GM12878 (cell line): ENCODE data around the gene TRHDE.

Experiments
- CTCF ChIP-seq, 3 experiments: IDR thresholded peaks in 2 of 3; conservative IDR thresholded peaks in 1 of 3; 2 replicates each; pipeline ENCODE4 v1.5.1; 2011; ENCODE audit warnings: low read depth in 3 of 3, low read length in 3 of 3, mild to moderate bottlenecking in 3 of 3, control low read depth in 2 of 3, moderate library complexity in 2 of 3, inconsistent platforms in 1 of 3, mixed read lengths in 1 of 3; ENCODE audit not compliant: control insufficient read depth in 2 of 3, insufficient read depth in 1 of 3; ENCODE audit errors: extremely low read depth in 1 of 3
- ESRRA ChIP-seq: IDR thresholded peaks from 2 replicates; pipeline ENCODE4 v1.6.1; 2012; ENCODE audit warnings: mild to moderate bottlenecking, low read length, improper control_type of control experiment
- POLR2AphosphoS5 ChIP-seq: IDR thresholded peaks from 2 replicates; pipeline ENCODE4 v1.6.1; 2011; ENCODE audit warnings: mild to moderate bottlenecking, low read length, inconsistent platforms
- RAD21 ChIP-seq: IDR thresholded peaks from 2 replicates; pipeline ENCODE4 v1.6.1; 2011; ENCODE audit warnings: mild to moderate bottlenecking, low read depth, low read length, moderate library complexity; ENCODE audit not compliant: insufficient read depth
- SMC3 ChIP-seq: IDR thresholded peaks from 2 replicates; pipeline ENCODE4 v1.6.1; 2011; ENCODE audit warnings: low read length, improper control_type of control experiment, borderline replicate concordance
- ZNF274 ChIP-seq: IDR thresholded peaks from one replicate; pipeline ENCODE4 v1.8.0; 2011; ENCODE audit not compliant: insufficient read length, insufficient read depth
- TF ChIP-seq, protein P1 (sequence below): IDR thresholded peaks from 2 replicates; pipeline ENCODE4 v1.6.1; 2012; ENCODE audit warnings: low read depth, low read length, improper control_type of control experiment
- TF ChIP-seq, protein P2 (sequence below): IDR thresholded peaks from 2 replicates; pipeline ENCODE4 v1.6.1; 2012; ENCODE audit warnings: low read length, inconsistent platforms
- TF ChIP-seq, protein P3 (sequence below): IDR thresholded peaks from 2 replicates; pipeline ENCODE4 v1.6.1; 2011; ENCODE audit warnings: low read depth, low read length, improper control_type of control experiment, borderline replicate concordance

GRCh38 chr12:72510772-72511171, 238.6 kb downstream of the TRHDE start:
- TF ChIP-seq POLR2AphosphoS5 (no peak), ESRRA (no peak), CTCF (IDR thresholded peaks at IDR 0.05 in 2 of 3, conservative IDR thresholded peaks at IDR 0.05 in 1 of 3; ENCODE audit: control insufficient read depth in 2 of 3, extremely low read depth in 1 of 3, insufficient read depth in 1 of 3, low read depth in 3 of 3, low read length in 3 of 3) (no peak), SMC3 (no peak), ZNF274 (no peak), RAD21 (no peak)
- TF ChIP-seq, protein P1, sequence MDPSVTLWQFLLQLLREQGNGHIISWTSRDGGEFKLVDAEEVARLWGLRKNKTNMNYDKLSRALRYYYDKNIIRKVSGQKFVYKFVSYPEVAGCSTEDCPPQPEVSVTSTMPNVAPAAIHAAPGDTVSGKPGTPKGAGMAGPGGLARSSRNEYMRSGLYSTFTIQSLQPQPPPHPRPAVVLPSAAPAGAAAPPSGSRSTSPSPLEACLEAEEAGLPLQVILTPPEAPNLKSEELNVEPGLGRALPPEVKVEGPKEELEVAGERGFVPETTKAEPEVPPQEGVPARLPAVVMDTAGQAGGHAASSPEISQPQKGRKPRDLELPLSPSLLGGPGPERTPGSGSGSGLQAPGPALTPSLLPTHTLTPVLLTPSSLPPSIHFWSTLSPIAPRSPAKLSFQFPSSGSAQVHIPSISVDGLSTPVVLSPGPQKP, result no peak
- TF ChIP-seq, protein P2, sequence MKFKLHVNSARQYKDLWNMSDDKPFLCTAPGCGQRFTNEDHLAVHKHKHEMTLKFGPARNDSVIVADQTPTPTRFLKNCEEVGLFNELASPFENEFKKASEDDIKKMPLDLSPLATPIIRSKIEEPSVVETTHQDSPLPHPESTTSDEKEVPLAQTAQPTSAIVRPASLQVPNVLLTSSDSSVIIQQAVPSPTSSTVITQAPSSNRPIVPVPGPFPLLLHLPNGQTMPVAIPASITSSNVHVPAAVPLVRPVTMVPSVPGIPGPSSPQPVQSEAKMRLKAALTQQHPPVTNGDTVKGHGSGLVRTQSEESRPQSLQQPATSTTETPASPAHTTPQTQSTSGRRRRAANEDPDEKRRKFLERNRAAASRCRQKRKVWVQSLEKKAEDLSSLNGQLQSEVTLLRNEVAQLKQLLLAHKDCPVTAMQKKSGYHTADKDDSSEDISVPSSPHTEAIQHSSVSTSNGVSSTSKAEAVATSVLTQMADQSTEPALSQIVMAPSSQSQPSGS, result no peak
- TF ChIP-seq, protein P3, sequence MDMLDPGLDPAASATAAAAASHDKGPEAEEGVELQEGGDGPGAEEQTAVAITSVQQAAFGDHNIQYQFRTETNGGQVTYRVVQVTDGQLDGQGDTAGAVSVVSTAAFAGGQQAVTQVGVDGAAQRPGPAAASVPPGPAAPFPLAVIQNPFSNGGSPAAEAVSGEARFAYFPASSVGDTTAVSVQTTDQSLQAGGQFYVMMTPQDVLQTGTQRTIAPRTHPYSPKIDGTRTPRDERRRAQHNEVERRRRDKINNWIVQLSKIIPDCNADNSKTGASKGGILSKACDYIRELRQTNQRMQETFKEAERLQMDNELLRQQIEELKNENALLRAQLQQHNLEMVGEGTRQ, result no peak
